ENCODE data around the gene CIDEA. TPM values are rescaled to one million over a fixed set of nuclear protein-coding genes. Genes with fewer than 3 reads are reported as not detected.

The CIDEA gene
- total RNA-seq, 1 experiment from 2014 or later: not detected

DNA sequence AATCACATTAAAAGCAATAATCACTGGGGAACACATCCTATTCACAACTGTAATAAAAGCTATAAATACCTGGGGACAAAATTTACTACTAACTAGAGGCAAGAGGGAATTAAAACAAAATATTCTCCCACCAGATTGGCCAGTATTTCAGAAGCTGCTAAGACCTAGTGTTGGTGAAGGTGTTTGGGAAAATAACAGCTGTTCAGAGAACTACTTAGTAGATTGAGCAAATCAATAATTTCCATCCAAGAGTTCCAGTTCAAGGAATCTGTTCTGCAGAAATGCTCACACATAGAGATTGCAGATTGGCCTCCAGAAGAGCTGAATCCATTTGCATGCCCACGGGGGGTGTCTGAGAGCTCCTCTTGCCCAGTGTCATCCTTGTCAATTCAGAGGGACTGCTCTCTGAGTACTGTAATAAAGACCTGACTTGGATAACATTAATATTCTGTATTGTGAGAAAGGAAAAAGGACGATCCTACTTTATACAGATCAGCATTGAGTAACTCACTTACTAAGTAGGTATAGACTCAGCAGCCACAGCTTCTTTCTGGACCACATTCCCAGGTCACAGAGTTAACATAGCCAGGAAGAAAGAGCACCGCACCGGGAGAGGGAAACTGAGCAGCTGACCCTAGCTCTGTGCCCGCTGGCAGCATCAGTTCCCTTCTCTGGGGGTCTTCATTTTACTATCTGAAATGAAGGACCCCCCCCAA lies 59.5 kb downstream of the CIDEA start:
- peaks cover 9% of the 10 kb centered on the region; the same call in 1 of the 2 replicates for H3K9me3 ChIP-seq (ENCODE audit: low read length)
- POLR2A ChIA-PET (ENCODE audit: unreplicated experiment): interaction anchor here (0.6 kb wide), 1 partner anchor 273 kb away, joined by 3 read pairs; no protein-coding TSS in a partner anchor
- no peaks in the 10 kb centered on the region for H4K20me1 ChIP-seq (ENCODE audit: low read length)
- intact Hi-C loops (cut with micrococcal nuclease): no loop called here
- H3K79me2 ChIP-seq (ENCODE audit: low read length): peaks cover 8% of the 10 kb centered on the region; the same call in 1 of the 2 replicates
- no peak for TF ChIP-seq EZH2phosphoT487 (IDR thresholded peaks at IDR 0.05; ENCODE audit: borderline replicate concordance, low read length)
- no peak for TF ChIP-seq EZH2 (IDR thresholded peaks at IDR 0.05; ENCODE audit: low read length, unreplicated experiment)
- TF ChIP-seq, protein P1, sequence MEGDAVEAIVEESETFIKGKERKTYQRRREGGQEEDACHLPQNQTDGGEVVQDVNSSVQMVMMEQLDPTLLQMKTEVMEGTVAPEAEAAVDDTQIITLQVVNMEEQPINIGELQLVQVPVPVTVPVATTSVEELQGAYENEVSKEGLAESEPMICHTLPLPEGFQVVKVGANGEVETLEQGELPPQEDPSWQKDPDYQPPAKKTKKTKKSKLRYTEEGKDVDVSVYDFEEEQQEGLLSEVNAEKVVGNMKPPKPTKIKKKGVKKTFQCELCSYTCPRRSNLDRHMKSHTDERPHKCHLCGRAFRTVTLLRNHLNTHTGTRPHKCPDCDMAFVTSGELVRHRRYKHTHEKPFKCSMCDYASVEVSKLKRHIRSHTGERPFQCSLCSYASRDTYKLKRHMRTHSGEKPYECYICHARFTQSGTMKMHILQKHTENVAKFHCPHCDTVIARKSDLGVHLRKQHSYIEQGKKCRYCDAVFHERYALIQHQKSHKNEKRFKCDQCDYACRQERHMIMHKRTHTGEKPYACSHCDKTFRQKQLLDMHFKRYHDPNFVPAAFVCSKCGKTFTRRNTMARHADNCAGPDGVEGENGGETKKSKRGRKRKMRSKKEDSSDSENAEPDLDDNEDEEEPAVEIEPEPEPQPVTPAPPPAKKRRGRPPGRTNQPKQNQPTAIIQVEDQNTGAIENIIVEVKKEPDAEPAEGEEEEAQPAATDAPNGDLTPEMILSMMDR (conservative IDR thresholded peaks at IDR 0.05; ENCODE audit: low read depth, low read length): no peak
- peaks cover 10% of the 10 kb centered on the region for H3K4me1 ChIP-seq (ENCODE audit: insufficient read depth, low read length)
- H3K4me3 ChIP-seq (ENCODE audit: low read length): no peak overlapping the region
- ATAC-seq (no peak), DNase-seq (no peak)
- no peak overlapping the region for H2AFZ ChIP-seq (ENCODE audit: low read length)
- H3F3A ChIP-seq (ENCODE audit: low read length, unreplicated experiment): no peaks in the 10 kb centered on the region
- H3K27ac ChIP-seq (ENCODE audit: low read length): no peak overlapping the region
- no TSS peak for BruUV-seq (replicated peaks)
- peaks cover 11% of the 10 kb centered on the region for H3K36me3 ChIP-seq (ENCODE audit: low read depth, low read length)
- no peaks in the 10 kb centered on the region for H3K27me3 ChIP-seq (ENCODE audit: low read length)
- no peak overlapping the region for H3K9ac ChIP-seq (ENCODE audit: low read length)
- CTCF ChIA-PET: interaction anchor here (1.1 kb wide), 1 partner anchor 42 kb away, joined by 3 read pairs; no protein-coding TSS in a partner anchor
- no peak overlapping the region for H3K4me2 ChIP-seq (ENCODE audit: low read length)
- H3K9me2 ChIP-seq (replicated peaks; ENCODE audit: low read length): no peaks in the 10 kb centered on the region

DNA sequence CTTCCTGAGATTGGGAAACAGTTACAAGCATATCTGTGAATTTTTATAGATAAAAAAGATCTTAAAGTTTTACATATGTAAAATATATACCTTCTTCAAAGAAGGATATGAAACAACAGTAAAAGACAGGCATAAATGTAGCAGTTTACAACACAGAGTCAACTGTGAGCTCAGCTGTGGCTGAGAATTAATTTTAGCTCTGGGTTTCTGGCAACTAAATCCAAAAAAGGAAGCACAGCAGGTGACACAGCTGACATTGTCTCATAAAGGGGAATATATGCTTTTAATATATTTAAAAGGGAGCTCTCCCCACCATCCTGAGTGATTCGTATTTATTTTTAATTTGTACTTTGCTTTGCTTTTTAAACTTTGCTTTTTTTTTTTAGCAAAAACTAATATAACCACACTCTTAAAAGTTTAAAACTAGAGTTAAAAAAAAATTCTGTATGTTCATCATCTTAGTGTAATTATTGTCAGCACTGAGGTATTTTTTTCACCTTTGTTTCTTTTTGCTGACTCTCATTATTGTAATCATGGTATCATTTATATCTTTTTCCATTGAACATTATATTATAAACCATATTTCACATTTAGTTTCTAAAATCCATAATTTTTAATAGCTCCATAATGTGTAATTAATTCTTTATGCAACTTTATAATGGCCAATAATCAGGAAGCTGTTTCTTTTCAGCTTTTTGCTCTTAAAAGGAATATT lies 60.6 kb downstream of the CIDEA start:
- intact Hi-C loops (cut with micrococcal nuclease): no loop called here
- DNase-seq: no peak
- ATAC-seq: no peak
- H2AFZ ChIP-seq (ENCODE audit: low read length): no peak overlapping the region
- no peaks in the 10 kb centered on the region for H4K20me1 ChIP-seq (ENCODE audit: low read length)
- no TSS peak for BruUV-seq (replicated peaks)
- H3K9me2 ChIP-seq (replicated peaks; ENCODE audit: low read length): no peaks in the 10 kb centered on the region
- no peaks in the 10 kb centered on the region for H3F3A ChIP-seq (ENCODE audit: low read length, unreplicated experiment)
- no peak overlapping the region for H3K27ac ChIP-seq (ENCODE audit: low read length)
- H3K4me1 ChIP-seq (ENCODE audit: insufficient read depth, low read length): peaks cover 2% of the 10 kb centered on the region
- no peak overlapping the region for H3K9ac ChIP-seq (ENCODE audit: low read length)
- H3K9me3 ChIP-seq (ENCODE audit: low read length): peaks cover 9% of the 10 kb centered on the region; the same call in 1 of the 2 replicates
- H3K27me3 ChIP-seq (ENCODE audit: low read length): no peaks in the 10 kb centered on the region
- CTCF ChIA-PET: interaction anchor here (1.1 kb wide), 1 partner anchor 43 kb away, joined by 3 read pairs; no protein-coding TSS in a partner anchor
- no peak overlapping the region for H3K4me2 ChIP-seq (ENCODE audit: low read length)
- POLR2A ChIA-PET (ENCODE audit: unreplicated experiment): interaction anchor here (0.6 kb wide), 1 partner anchor 24 kb away, joined by 3 read pairs; no protein-coding TSS in a partner anchor
- H3K79me2 ChIP-seq (ENCODE audit: low read length): peaks cover 3% of the 10 kb centered on the region; the same call in 1 of the 2 replicates
- peaks cover 11% of the 10 kb centered on the region for H3K36me3 ChIP-seq (ENCODE audit: low read depth, low read length)
- no peak overlapping the region for H3K4me3 ChIP-seq (ENCODE audit: low read length)
- TF ChIP-seq EZH2 (IDR thresholded peaks at IDR 0.05; ENCODE audit: low read length, unreplicated experiment) (no peak), EZH2phosphoT487 (IDR thresholded peaks at IDR 0.05; ENCODE audit: borderline replicate concordance, low read length) (no peak)
- TF ChIP-seq, protein P1 (conservative IDR thresholded peaks at IDR 0.05; ENCODE audit: low read depth, low read length): no peak

Measured in PC-3 (cell line).